Stomach (tissue), 9 donors: ENCODE measurements around the gene ATP7A. TPM values are rescaled to one million over a fixed set of nuclear protein-coding genes. Genes with fewer than 3 reads are reported as not detected.

Experiments used
- DNase-seq, 2 donors: peaks; one replicate each; pipeline versions ENCODE4 v3.0.0 to v3.0.0-alpha.2; 2013 to 2019
- H3K27ac ChIP-seq, 5 donors: fragments of 200-600 bp in 4 of 5; sonication (generic) in 4 of 5; one replicate each; pipeline ENCODE4 v1.5.1; 2013 to 2019; ENCODE audit warnings: mild to moderate bottlenecking in 1 of 5, moderate library complexity in 1 of 5
- H3K27me3 ChIP-seq, 3 donors: fragments of 200-600 bp; sonication (generic); one replicate each; pipeline ENCODE4 v1.5.1; 2017 to 2019; ENCODE audit warnings: mixed run types in 1 of 3
- H3K36me3 ChIP-seq, 4 donors: fragments of 200-600 bp; sonication (generic); 1 replicate in 3 of 4; 2 replicates in 1 of 4; pipeline ENCODE4 v1.5.1; 2016 to 2019
- H3K4me1 ChIP-seq, 4 donors: fragments of 200-600 bp; sonication (generic); one replicate each; pipeline ENCODE4 v1.5.1; 2016 to 2019
- H3K4me3 ChIP-seq, 4 donors: fragments of 200-600 bp; sonication (generic) in 3 of 4; one replicate each; pipeline ENCODE4 v1.5.1; 2016 to 2019; ENCODE audit warnings: mild to moderate bottlenecking in 1 of 4
- H3K9me3 ChIP-seq, 4 donors: fragments of 200-600 bp; sonication (generic); one replicate each; pipeline ENCODE4 v1.5.1; 2016 to 2019
- CTCF ChIP-seq, 7 experiments: fragments of 450-650 bp in 4 of 7; fragments of 200-600 bp in 3 of 7; sonication (generic) in 3 of 7; IDR thresholded peaks; one replicate each; pipeline ENCODE4 v1.5.1; 2016 to 2019; ENCODE audit warnings: antibody characterized with exemption in 7 of 7, control low read depth in 2 of 7, mild to moderate bottlenecking in 1 of 7
- EP300 ChIP-seq: sonication (generic); formaldehyde crosslinking; IDR thresholded peaks from one replicate; pipeline ENCODE4 v1.6.1; 2017; ENCODE audit warnings: antibody characterized with exemption
- POLR2A ChIP-seq, 4 donors: fragments of 450-650 bp; IDR thresholded peaks; one replicate each; pipeline ENCODE4 v1.6.1; 2016; ENCODE audit warnings: antibody characterized with exemption in 4 of 4, control low read depth in 2 of 4, mild to moderate bottlenecking in 1 of 4, moderate library complexity in 1 of 4
- POLR2AphosphoS5 ChIP-seq, 3 donors: sonication (generic); formaldehyde crosslinking; IDR thresholded peaks; one replicate each; pipeline ENCODE4 v1.6.1; 2016; ENCODE audit warnings: antibody characterized with exemption in 3 of 3
- WGBS, 5 donors: extraction: QIAGEN DNeasy Blood & Tissue Kit in 3 of 5; methylation state at CpG; one replicate each; pipeline versions ENCODE4 v1.1.5 to v1.1.7; 2013 to 2018; 5-methylcytosine and 5-hydroxymethylcytosine counted together
- intact Hi-C: fragments of 100-400 bp; cut with DNase I; formaldehyde crosslinking; loops from one replicate; pipeline ENCODE4 v1.15.1; 2023; ENCODE audit warnings: low total_unique reads
- polyA plus RNA-seq, 3 donors: library from polyadenylated mRNA; stranded (reverse); fragments of 200-250 nt; gene quantifications; one replicate each; pipeline ENCODE4 v1.2.3, GENCODE V29; 2013
- total RNA-seq, 5 donors: library from RNA; depleted of rRNA; stranded (reverse); fragments of >200 nt; gene quantifications; one replicate each; pipeline versions ENCODE4 v1.1.0 to v1.2.3, GENCODE V29; 2014 to 2016
- donor health status: healthy with polysubstance abuse.
- donor health status: Bipolar disorder and iron deficiency.
- donor health status: healthy.

ATP7A gene
- total and polyA plus RNA-seq, 8 donors: 0.76 to 38.2 (median 4.4) TPM

- WGBS, 5 donors: 75 to 90% (median 80%) methylated on average over 8 of the region's 8 CpGs
- intact Hi-C loops: no loop called here
- TF ChIP-seq CTCF (IDR thresholded peaks at IDR 0.05) (no peak), POLR2AphosphoS5 (IDR thresholded peaks at IDR 0.05) (no peak), POLR2A (IDR thresholded peaks at IDR 0.05) (no peak)
- H3K9me3 ChIP-seq: no peaks in the 10 kb centered on the region
- no peak overlapping the region for H3K27ac ChIP-seq
- H3K36me3 ChIP-seq: no peaks in the 10 kb centered on the region
- peaks cover 0 to 14% (median 4%) of the 10 kb centered on the region in 4 donors for H3K4me1 ChIP-seq
- H3K27me3 ChIP-seq: no peaks in the 10 kb centered on the region
- H3K4me3 ChIP-seq: no peak overlapping the region
- no peak for DNase-seq
Observed at GRCh38 chrX:77924320-77924859, 13.9 kb downstream of the ATP7A start.

- no peak for DNase-seq
- no peak overlapping the region for H3K4me3 ChIP-seq
- TF ChIP-seq POLR2AphosphoS5 (IDR thresholded peaks at IDR 0.05): no peak
- no peak for TF ChIP-seq CTCF (IDR thresholded peaks at IDR 0.05)
- no peak for TF ChIP-seq POLR2A (IDR thresholded peaks at IDR 0.05)
- TF ChIP-seq EP300: no peak
- H3K9me3 ChIP-seq: no peaks in the 10 kb centered on the region
- H3K27me3 ChIP-seq: no peaks in the 10 kb centered on the region
- intact Hi-C loops: no loop called here
- peaks cover 0 to 14% (median 4%) of the 10 kb centered on the region in 4 donors for H3K4me1 ChIP-seq
- H3K27ac ChIP-seq: no peak overlapping the region
- no peaks in the 10 kb centered on the region for H3K36me3 ChIP-seq
- WGBS, 5 donors: 6 to 28% (median 23%) methylated on average over 3 of the region's 3 CpGs
Observed at GRCh38 chrX:77925764-77926163, 15.3 kb downstream of the ATP7A start.

GRCh38 chrX:77930581-77930980 is 20.1 kb downstream of the ATP7A start:
- Histone ChIP-seq H3K27me3 (no peaks in the 10 kb centered on the region), H3K4me3 (no peak overlapping the region), H3K27ac (no peak overlapping the region), H3K9me3 (no peaks in the 10 kb centered on the region), H3K4me1 (peaks cover 0 to 9% (median 3%) of the 10 kb centered on the region in 4 donors), H3K36me3 (no peaks in the 10 kb centered on the region)
- no peak for TF ChIP-seq CTCF (IDR thresholded peaks at IDR 0.05)
- no peak for TF ChIP-seq POLR2A (IDR thresholded peaks at IDR 0.05)
- TF ChIP-seq EP300: no peak
- no peak for TF ChIP-seq POLR2AphosphoS5 (IDR thresholded peaks at IDR 0.05)
- DNase-seq: no peak
- 52 to 80% (median 59%) methylated on average over 1 of the region's 1 CpG for WGBS, 5 donors
- intact Hi-C loops: no loop called here

GRCh38 chrX:77935886-77936285 is 25.4 kb downstream of the ATP7A start:
- DNase-seq: no peak
- no peak overlapping the region for H3K4me3 ChIP-seq
- no peak for TF ChIP-seq CTCF (IDR thresholded peaks at IDR 0.05)
- TF ChIP-seq POLR2AphosphoS5 (IDR thresholded peaks at IDR 0.05): no peak
- no peak for TF ChIP-seq EP300
- no peak for TF ChIP-seq POLR2A (IDR thresholded peaks at IDR 0.05)
- WGBS, 5 donors: 50 to 92% (median 84%) methylated on average over 1 of the region's 1 CpG
- H3K27me3 ChIP-seq: no peaks in the 10 kb centered on the region
- no peaks in the 10 kb centered on the region for H3K9me3 ChIP-seq
- intact Hi-C loops: no loop called here
- H3K36me3 ChIP-seq: no peaks in the 10 kb centered on the region
- no peak overlapping the region for H3K27ac ChIP-seq
- peaks cover 0 to 31% (median 15%) of the 10 kb centered on the region in 4 donors for H3K4me1 ChIP-seq
